Endothelial cell of umbilical vein (primary cell): ENCODE data around the gene NPFFR1. TPM values are rescaled to one million over a fixed set of nuclear protein-coding genes. Genes with fewer than 3 reads are reported as not detected.

Experiments
- BruUV-seq: library from RNA; stranded (reverse); fragments of 400-500 nt; replicated peaks from 2 replicates; lab custom pipeline; 2021; lab: Mats Ljungman, UMichigan
- CTCF ChIA-PET: fragments of 300-600, 350-600 bp; sonication (Branson Sonifier 250); formaldehyde crosslinking; loops from one replicate; lab custom pipeline; 2021; ENCODE audit warnings: antibody characterized with exemption, inconsistent platforms; lab: Charles Lee
- POLR2A ChIA-PET: fragments of 300-600, 350-600 bp; sonication (Branson Sonifier 250); formaldehyde crosslinking; loops from one replicate; lab custom pipeline; 2021; ENCODE audit warnings: antibody characterized with exemption, inconsistent platforms; lab: Charles Lee
- DNase-seq: peaks from one replicate; pipeline ENCODE4 v3.0.0-alpha.2; 2011; ENCODE audit warnings: low read depth, low spot score
- FAIRE-seq: peaks from 2 replicates; lab custom pipeline; 2011; peaks lifted over from hg19 to GRCh38; lab: Jason Lieb, UNC
- H2AFZ ChIP-seq: 2 replicates; pipeline ENCODE4 v1.6.0; 2012; ENCODE audit warnings: low read depth, low read length, control low read depth, inconsistent platforms
- H3K27ac ChIP-seq: 2 replicates; pipeline ENCODE4 v1.5.1; 2011; ENCODE audit warnings: low read depth, mild to moderate bottlenecking, control low read depth, low read length, moderate library complexity; ENCODE audit not compliant: insufficient read depth
- H3K27me3 ChIP-seq, 2 experiments: 2 replicates each; pipeline versions ENCODE4 v1.6.0 to v1.6.1; 2011; ENCODE audit warnings: low read length in 2 of 2, mixed read lengths in 1 of 2; ENCODE audit not compliant: control insufficient read depth in 2 of 2, insufficient read depth in 2 of 2
- H3K36me3 ChIP-seq, 2 experiments: 2 replicates in 1 of 2; 3 replicates in 1 of 2; pipeline ENCODE4 v1.5.1; 2011; ENCODE audit warnings: low read length in 2 of 2, mild to moderate bottlenecking in 1 of 2, moderate library complexity in 1 of 2; ENCODE audit not compliant: control insufficient read depth in 2 of 2, insufficient read depth in 2 of 2; ENCODE audit errors: extremely low read depth in 1 of 2
- H3K4me1 ChIP-seq: 3 replicates; pipeline ENCODE4 v1.5.1; 2011; ENCODE audit warnings: mild to moderate bottlenecking, low read length; ENCODE audit not compliant: control insufficient read depth, insufficient read depth; ENCODE audit errors: extremely low read depth
- H3K4me2 ChIP-seq: 2 replicates; pipeline ENCODE4 v1.6.1; 2011; ENCODE audit warnings: low read length, control low read depth, mixed read lengths; ENCODE audit not compliant: insufficient read depth
- H3K4me3 ChIP-seq, 3 experiments: fragments of 200-600 bp in 1 of 3; sonication (generic), shearing (Covaris generic) in 1 of 3; replicated peaks in 1 of 3; 2 replicates each; pipeline ENCODE4 v1.5.1; 2011 to 2016; ENCODE audit warnings: control low read depth in 3 of 3, low read length in 3 of 3, mild to moderate bottlenecking in 2 of 3, inconsistent platforms in 1 of 3, low read depth in 1 of 3, moderate library complexity in 1 of 3; ENCODE audit not compliant: insufficient read depth in 1 of 3
- H3K79me2 ChIP-seq: 2 replicates; pipeline ENCODE4 v1.6.0; 2012; ENCODE audit warnings: low read length, inconsistent platforms; ENCODE audit not compliant: control insufficient read depth, insufficient read depth
- H3K9ac ChIP-seq: replicated peaks from 2 replicates; pipeline ENCODE3; 2011; ENCODE audit warnings: low read length, control low read depth; ENCODE audit not compliant: insufficient read depth; ENCODE audit errors: extremely low read depth
- H3K9me1 ChIP-seq: replicated peaks from 3 replicates; pipeline ENCODE4 v1.6.0; 2011; ENCODE audit warnings: mild to moderate bottlenecking, low read length; ENCODE audit not compliant: control insufficient read depth, insufficient read depth; ENCODE audit errors: extremely low read depth
- H3K9me3 ChIP-seq: replicated peaks from 2 replicates; pipeline ENCODE4 v1.5.1; 2012; ENCODE audit warnings: low read length, inconsistent platforms; ENCODE audit not compliant: control insufficient read depth, insufficient read depth
- H4K20me1 ChIP-seq: replicated peaks from 2 replicates; pipeline ENCODE3; 2011; ENCODE audit warnings: mild to moderate bottlenecking, low read length; ENCODE audit not compliant: control insufficient read depth, insufficient read depth; ENCODE audit errors: extremely low read depth
- EZH2 ChIP-seq: IDR thresholded peaks from 2 replicates; pipeline ENCODE4 v1.6.1; 2012; ENCODE audit warnings: borderline replicate concordance, low read depth, mild to moderate bottlenecking, moderate library complexity, low read length, inconsistent platforms; ENCODE audit not compliant: severe bottlenecking
- FOS ChIP-seq: IDR thresholded peaks from 2 replicates; pipeline ENCODE4 v1.6.1; 2011; ENCODE audit warnings: mild to moderate bottlenecking, low read length, moderate library complexity, borderline replicate concordance; ENCODE audit not compliant: insufficient read depth
- GATA2 ChIP-seq: IDR thresholded peaks from 2 replicates; pipeline ENCODE4 v1.7.0; 2011; ENCODE audit warnings: low read depth, mild to moderate bottlenecking, moderate library complexity, mixed read lengths, low read length; ENCODE audit not compliant: insufficient read length, insufficient read depth
- JUN ChIP-seq: IDR thresholded peaks from 2 replicates; pipeline ENCODE4 v1.6.1; 2011; ENCODE audit warnings: borderline replicate concordance, low read depth; ENCODE audit not compliant: insufficient read length, insufficient read depth
- MYC ChIP-seq: IDR thresholded peaks from one replicate; pipeline ENCODE4 v1.6.1; 2011; ENCODE audit warnings: mild to moderate bottlenecking, low read depth, low read length
- POLR2A ChIP-seq: IDR thresholded peaks from 2 replicates; pipeline ENCODE4 v1.6.1; 2012; ENCODE audit warnings: low read depth, mild to moderate bottlenecking, control low read depth, low read length
- POLR2AphosphoS5 ChIP-seq: IDR thresholded peaks from 2 replicates; pipeline ENCODE4 v1.6.1; 2012; ENCODE audit warnings: low read depth, mild to moderate bottlenecking, control low read depth, low read length, moderate library complexity; ENCODE audit not compliant: insufficient read depth
- dilution Hi-C: fragments of 300-500 bp; cut with MboI; formaldehyde crosslinking; loops from one replicate; pipeline ENCODE4 v1.15.0; 2019; ENCODE audit warnings: low sequenced_read_pairs; ENCODE audit not compliant: extremely low pct_ligation_motif_present
- intact Hi-C: fragments of 100-400 bp; cut with micrococcal nuclease; formaldehyde crosslinking; loops from one replicate; pipeline ENCODE4 v1.10.0; 2022
- polyA plus RNA-seq, 4 experiments: library from polyadenylated mRNA; depleted of rRNA in 3 of 4; stranded (reverse) in 3 of 4; unstranded in 1 of 4; fragments of >200 nt; gene quantifications; 2 replicates each; pipeline versions ENCODE4 v1.2.1 to v1.2.3, GENCODE V29; 2011 to 2012; ENCODE audit warnings: missing spikeins in 1 of 4
- total RNA-seq: library from RNA; stranded (reverse); gene quantifications from 2 replicates; pipeline ENCODE4 v1.2.3, GENCODE V29; 2021
- TF ChIP-seq, protein P1 (sequence below): IDR thresholded peaks from 2 replicates; pipeline ENCODE4 v1.6.1; 2011; ENCODE audit not compliant: insufficient read depth, insufficient read length
- TF ChIP-seq, protein P2 (sequence below), 2 donors: IDR thresholded peaks; 1 replicate in 1 of 2; 2 replicates in 1 of 2; pipeline ENCODE4 v1.5.1; 2011; ENCODE audit warnings: low read length in 2 of 2, mild to moderate bottlenecking in 2 of 2, moderate library complexity in 2 of 2, control low read depth in 1 of 2, inconsistent platforms in 1 of 2, low read depth in 1 of 2; ENCODE audit not compliant: insufficient read depth in 1 of 2; ENCODE audit errors: extremely low read depth in 1 of 2

NPFFR1 gene
- total and polyA plus RNA-seq, 2 donors (not counting 3 experiments of a cell fraction or from before 2014, with no cell fraction given): not detected

DNA sequence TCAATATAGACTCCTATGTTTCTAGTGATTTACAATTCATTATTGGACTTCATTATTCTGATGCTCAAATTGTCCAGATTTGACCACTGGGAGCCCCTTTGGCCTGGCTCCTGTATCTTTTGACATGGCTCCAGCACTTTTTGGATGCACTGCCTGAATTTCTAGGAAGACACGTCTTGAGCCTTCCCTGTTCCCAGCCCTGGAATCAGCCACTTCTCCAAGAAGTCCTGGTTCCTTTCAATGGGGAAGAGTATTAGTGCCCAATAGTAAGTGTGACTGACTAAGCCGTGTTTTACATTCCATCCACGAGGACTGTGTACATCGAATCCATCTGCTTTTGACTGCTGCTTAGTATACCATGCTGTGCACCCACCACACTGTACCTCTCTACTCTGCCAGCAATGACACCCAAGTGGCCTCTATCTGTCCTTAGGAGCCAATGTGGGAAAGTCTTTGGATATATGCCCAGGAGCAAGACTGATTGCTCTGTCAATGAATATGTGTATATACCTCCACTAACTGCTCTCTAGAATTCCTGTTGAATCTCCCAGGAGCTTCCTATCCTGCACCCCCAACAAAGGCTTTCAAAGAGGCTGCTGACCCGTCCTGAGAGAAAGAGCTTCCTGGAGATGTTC lies 23.2 kb upstream of the NPFFR1 start:
- dilution Hi-C loops: no loop called here
- intact Hi-C loops: no loop called here
- Histone ChIP-seq H3K27ac (no peak overlapping the region), H3K36me3 (no peaks in the 10 kb centered on the region), H3K9me3 (no peaks in the 10 kb centered on the region), H3K79me2 (no peaks in the 10 kb centered on the region), H4K20me1 (no peaks in the 10 kb centered on the region), H3K4me3 (no peak overlapping the region), H3K27me3 (no peaks in the 10 kb centered on the region), H2AFZ (no peak overlapping the region), H3K4me2 (no peak overlapping the region), H3K9me1 (no peaks in the 10 kb centered on the region), H3K9ac (no peak overlapping the region), H3K4me1 (no peaks in the 10 kb centered on the region)
- BruUV-seq: no TSS peak
- no peak for DNase-seq
- POLR2A ChIA-PET: no interaction called here
- TF ChIP-seq FOS (no peak), JUN (no peak), POLR2AphosphoS5 (no peak), MYC (no peak), GATA2 (no peak), POLR2A (no peak), EZH2 (no peak)
- TF ChIP-seq, protein P1, sequence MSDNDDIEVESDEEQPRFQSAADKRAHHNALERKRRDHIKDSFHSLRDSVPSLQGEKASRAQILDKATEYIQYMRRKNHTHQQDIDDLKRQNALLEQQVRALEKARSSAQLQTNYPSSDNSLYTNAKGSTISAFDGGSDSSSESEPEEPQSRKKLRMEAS: no peak
- TF ChIP-seq, protein P2, sequence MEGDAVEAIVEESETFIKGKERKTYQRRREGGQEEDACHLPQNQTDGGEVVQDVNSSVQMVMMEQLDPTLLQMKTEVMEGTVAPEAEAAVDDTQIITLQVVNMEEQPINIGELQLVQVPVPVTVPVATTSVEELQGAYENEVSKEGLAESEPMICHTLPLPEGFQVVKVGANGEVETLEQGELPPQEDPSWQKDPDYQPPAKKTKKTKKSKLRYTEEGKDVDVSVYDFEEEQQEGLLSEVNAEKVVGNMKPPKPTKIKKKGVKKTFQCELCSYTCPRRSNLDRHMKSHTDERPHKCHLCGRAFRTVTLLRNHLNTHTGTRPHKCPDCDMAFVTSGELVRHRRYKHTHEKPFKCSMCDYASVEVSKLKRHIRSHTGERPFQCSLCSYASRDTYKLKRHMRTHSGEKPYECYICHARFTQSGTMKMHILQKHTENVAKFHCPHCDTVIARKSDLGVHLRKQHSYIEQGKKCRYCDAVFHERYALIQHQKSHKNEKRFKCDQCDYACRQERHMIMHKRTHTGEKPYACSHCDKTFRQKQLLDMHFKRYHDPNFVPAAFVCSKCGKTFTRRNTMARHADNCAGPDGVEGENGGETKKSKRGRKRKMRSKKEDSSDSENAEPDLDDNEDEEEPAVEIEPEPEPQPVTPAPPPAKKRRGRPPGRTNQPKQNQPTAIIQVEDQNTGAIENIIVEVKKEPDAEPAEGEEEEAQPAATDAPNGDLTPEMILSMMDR (IDR thresholded peaks at IDR 0.05; ENCODE audit: extremely low read depth in 1 of 2, insufficient read depth in 1 of 2, low read depth in 1 of 2, low read length in 2 of 2): no peak
- CTCF ChIA-PET: interaction anchor here (0.9 to 1.1 kb wide), 2 partner anchors 12 to 34 kb away, joined by 3 to 5 read pairs; no protein-coding TSS in a partner anchor
- no peak for FAIRE-seq
